Measurements from ENCODE around the gene AHCTF1. TPM values are rescaled to one million over a fixed set of nuclear protein-coding genes. Genes with fewer than 3 reads are reported as not detected.

Gene AHCTF1
- total RNA-seq, 4 donors from 2014 or later: 30.7 to 45.3 (median 42.0) TPM

- no peak for DNase-seq (ENCODE audit: extremely low spot score)
- TF ChIP-seq POLR2A (IDR thresholded peaks at IDR 0.05; ENCODE audit: low read depth): no peak
- TF ChIP-seq POLR2AphosphoS5 (IDR thresholded peaks at IDR 0.05): no peak
- TF ChIP-seq CTCF (IDR thresholded peaks at IDR 0.05): no peak
- TF ChIP-seq EP300 (IDR thresholded peaks at IDR 0.05): no peak
- Histone ChIP-seq H3K36me3 (no peaks in the 10 kb centered on the region), H3K4me1 (peaks cover 10 to 17% (median 13%) of the 10 kb centered on the region in 4 donors), H3K27ac (replicated peaks in 1 of 4) (no peak overlapping the region), H3K4me3 (no peak overlapping the region), H3K27me3 (peaks cover 0 to 42% (median 0%) of the 10 kb centered on the region in 4 donors), H3K9me3 (no peaks in the 10 kb centered on the region)
- intact Hi-C loops (cut with DNase I): no loop called here
- 78% methylated on average over 4 of the region's 4 CpGs for WGBS
Measured at GRCh38 chr1:246798107-246798506, 133.6 kb downstream of the AHCTF1 start.

GRCh38 chr1:246797597-246797996, 134.2 kb downstream of the AHCTF1 start:
- 87% methylated on average over 6 of the region's 11 CpGs for WGBS
- TF ChIP-seq POLR2AphosphoS5 (IDR thresholded peaks at IDR 0.05): no peak
- no peak for TF ChIP-seq CTCF (IDR thresholded peaks at IDR 0.05)
- TF ChIP-seq POLR2A (IDR thresholded peaks at IDR 0.05; ENCODE audit: low read depth): no peak
- H3K27me3 ChIP-seq: peaks cover 0 to 47% (median 0%) of the 10 kb centered on the region in 4 donors
- H3K9me3 ChIP-seq: no peaks in the 10 kb centered on the region
- no peak overlapping the region for H3K27ac ChIP-seq (replicated peaks in 1 of 4)
- DNase-seq (ENCODE audit: extremely low spot score): no peak
- no peak overlapping the region for H3K4me3 ChIP-seq
- intact Hi-C loops (cut with DNase I): no loop called here
- H3K4me1 ChIP-seq: peaks cover 10 to 17% (median 13%) of the 10 kb centered on the region in 4 donors
- H3K36me3 ChIP-seq: no peaks in the 10 kb centered on the region

GRCh38 chr1:246797157-246797556, 134.6 kb downstream of the AHCTF1 start:
- Histone ChIP-seq H3K9me3 (no peaks in the 10 kb centered on the region), H3K36me3 (no peaks in the 10 kb centered on the region), H3K27me3 (peaks cover 0 to 47% (median 0%) of the 10 kb centered on the region in 4 donors), H3K4me3 (no peak overlapping the region), H3K4me1 (peaks cover 10 to 17% (median 13%) of the 10 kb centered on the region in 4 donors), H3K27ac (replicated peaks in 1 of 4) (no peak overlapping the region)
- intact Hi-C loops (cut with DNase I): no loop called here
- TF ChIP-seq EP300 (IDR thresholded peaks at IDR 0.05) (no peak), POLR2AphosphoS5 (IDR thresholded peaks at IDR 0.05) (no peak)
- WGBS: 80% methylated on average over 8 of the region's 8 CpGs
- DNase-seq (ENCODE audit: extremely low spot score): no peak

- Histone ChIP-seq H3K9me3 (no peaks in the 10 kb centered on the region), H3K4me3 (no peak overlapping the region), H3K36me3 (no peaks in the 10 kb centered on the region), H3K27ac (replicated peaks in 1 of 4) (no peak overlapping the region), H3K27me3 (peaks cover 0 to 47% (median 0%) of the 10 kb centered on the region in 4 donors), H3K4me1 (peaks cover 10 to 17% (median 13%) of the 10 kb centered on the region in 4 donors)
- WGBS: 94% methylated on average over 29 of the region's 30 CpGs
- DNase-seq (ENCODE audit: extremely low spot score): no peak
- no peak for TF ChIP-seq EP300 (IDR thresholded peaks at IDR 0.05)
- no peak for TF ChIP-seq POLR2AphosphoS5 (IDR thresholded peaks at IDR 0.05)
- no peak for TF ChIP-seq CTCF (IDR thresholded peaks at IDR 0.05)
- TF ChIP-seq POLR2A (IDR thresholded peaks at IDR 0.05; ENCODE audit: low read depth): no peak
- intact Hi-C loops (cut with DNase I): no loop called here
Measured at GRCh38 chr1:246795906-246796694, 135.6 kb downstream of the AHCTF1 start.

- Histone ChIP-seq H3K36me3 (no peaks in the 10 kb centered on the region), H3K4me3 (no peak overlapping the region), H3K27ac (replicated peaks in 1 of 4) (no peak overlapping the region), H3K9me3 (no peaks in the 10 kb centered on the region), H3K27me3 (peaks cover 0 to 54% (median 0%) of the 10 kb centered on the region in 4 donors), H3K4me1 (peaks cover 10 to 18% (median 13%) of the 10 kb centered on the region in 4 donors)
- WGBS: 77% methylated on average over 19 of the region's 27 CpGs
- intact Hi-C loops (cut with DNase I): no loop called here
- TF ChIP-seq POLR2AphosphoS5 (IDR thresholded peaks at IDR 0.05) (no peak), EP300 (IDR thresholded peaks at IDR 0.05) (no peak), POLR2A (IDR thresholded peaks at IDR 0.05; ENCODE audit: low read depth) (no peak), CTCF (IDR thresholded peaks at IDR 0.05) (no peak)
- no peak for DNase-seq (ENCODE audit: extremely low spot score)
Measured at GRCh38 chr1:246794828-246795671, 136.7 kb downstream of the AHCTF1 start.
